ENCODE measurements around the gene ST6GALNAC2. TPM values are rescaled to one million over a fixed set of nuclear protein-coding genes. Genes with fewer than 3 reads are reported as not detected.

Gene ST6GALNAC2
- total RNA-seq, 1 experiment from 2014 or later: 23.0 TPM

- ChIA-PET POLR2A (no interaction called here), CTCF (interaction anchor here (0.6 kb wide), 1 partner anchor 245 kb away, joined by 11 read pairs; no protein-coding TSS in a partner anchor)
- TF ChIP-seq SIN3A (IDR thresholded peaks at IDR 0.05; ENCODE audit: borderline replicate concordance, insufficient read depth, low read depth, low read length): no peak
- TF ChIP-seq CTCF (IDR thresholded peaks at IDR 0.05): no peak
- no peak for TF ChIP-seq REST (IDR thresholded peaks at IDR 0.05; ENCODE audit: insufficient read depth in 1 of 2, low read depth in 2 of 2, low read length in 1 of 2)
- TF ChIP-seq POLR2AphosphoS5 (IDR thresholded peaks at IDR 0.05; ENCODE audit: low read depth, low read length): no peak
- TF ChIP-seq TCF7L2 (IDR thresholded peaks at IDR 0.05; ENCODE audit: low read depth, low read length): no peak
- Histone ChIP-seq H3K4me3 (ENCODE audit: low read depth in 2 of 2, low read length in 2 of 2) (no peak overlapping the region), H3K27me3 (ENCODE audit: control insufficient read depth, insufficient read depth, low read length) (no peaks in the 10 kb centered on the region), H3K4me1 (ENCODE audit: control insufficient read depth, insufficient read depth, low read length) (peaks cover 6% of the 10 kb centered on the region; the same call in 1 of the 2 replicates), H3K9me3 (ENCODE audit: control insufficient read depth, insufficient read depth, low read depth, low read length) (no peaks in the 10 kb centered on the region), H3K27ac (ENCODE audit: low read length) (no peak overlapping the region), H3K36me3 (ENCODE audit: control insufficient read depth, insufficient read depth, low read length) (no peaks in the 10 kb centered on the region)
- in situ Hi-C loops (cut with HindIII; ENCODE audit: low pct_unique_long_range_greater_than_20kb, low sequenced_read_pairs): no loop called here
- BruUV-seq (replicated peaks): no TSS peak
- no peak for ATAC-seq
- no peak for DNase-seq (ENCODE audit: low read depth, low spot score)
- intact Hi-C loops (cut with micrococcal nuclease; ENCODE audit: unreplicated experiment): no loop called here
Measured at GRCh38 chr17:76576189-76576588, 9.5 kb downstream of the ST6GALNAC2 start.

DNA sequence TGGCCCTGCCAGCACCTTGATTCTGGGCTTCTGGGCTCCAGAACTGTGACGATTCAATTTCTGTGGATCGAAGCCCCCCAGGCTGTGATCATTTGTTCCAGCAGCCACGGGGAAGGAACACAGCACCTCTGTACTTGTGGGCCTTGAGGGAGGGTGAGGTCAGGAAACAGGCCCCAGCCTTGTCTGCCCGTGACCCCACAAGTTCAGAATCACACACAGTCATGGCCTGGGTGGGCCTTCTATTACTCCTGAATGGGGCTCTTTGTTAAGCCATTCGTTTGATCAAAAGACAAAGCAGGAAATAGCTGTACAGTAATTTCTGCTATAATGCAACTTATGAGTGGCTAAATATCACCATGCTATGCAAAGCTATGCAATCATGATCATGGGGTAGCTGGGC lies 10.1 kb downstream of the ST6GALNAC2 start:
- no peak overlapping the region for H3K4me3 ChIP-seq (ENCODE audit: low read depth in 2 of 2, low read length in 2 of 2)
- H3K9me3 ChIP-seq (ENCODE audit: control insufficient read depth, insufficient read depth, low read depth, low read length): no peaks in the 10 kb centered on the region
- no peaks in the 10 kb centered on the region for H3K27me3 ChIP-seq (ENCODE audit: control insufficient read depth, insufficient read depth, low read length)
- POLR2A ChIA-PET: no interaction called here
- H3K36me3 ChIP-seq (ENCODE audit: control insufficient read depth, insufficient read depth, low read length): no peaks in the 10 kb centered on the region
- BruUV-seq (replicated peaks): no TSS peak
- peaks cover 3% of the 10 kb centered on the region for H3K4me1 ChIP-seq (ENCODE audit: control insufficient read depth, insufficient read depth, low read length)
- no peak overlapping the region for H3K27ac ChIP-seq (ENCODE audit: low read length)
- ATAC-seq (no peak), DNase-seq (ENCODE audit: low read depth, low spot score) (no peak)
- in situ Hi-C loops (cut with HindIII; ENCODE audit: low pct_unique_long_range_greater_than_20kb, low sequenced_read_pairs): no loop called here
- CTCF ChIA-PET: interaction anchor here (0.6 kb wide), 1 partner anchor 246 kb away, joined by 11 read pairs; no protein-coding TSS in a partner anchor
- intact Hi-C loops (cut with micrococcal nuclease; ENCODE audit: unreplicated experiment): no loop called here
- no peak for TF ChIP-seq TCF7L2 (IDR thresholded peaks at IDR 0.05; ENCODE audit: low read depth, low read length)
- no peak for TF ChIP-seq SIN3A (IDR thresholded peaks at IDR 0.05; ENCODE audit: borderline replicate concordance, insufficient read depth, low read depth, low read length)
- no peak for TF ChIP-seq CTCF (IDR thresholded peaks at IDR 0.05)
- no peak for TF ChIP-seq REST (IDR thresholded peaks at IDR 0.05; ENCODE audit: insufficient read depth in 1 of 2, low read depth in 2 of 2, low read length in 1 of 2)
- no peak for TF ChIP-seq POLR2AphosphoS5 (IDR thresholded peaks at IDR 0.05; ENCODE audit: low read depth, low read length)

Data from Panc1 (cell line).